Measurements from ENCODE around the gene KLF12.

The KLF12 gene

DNA sequence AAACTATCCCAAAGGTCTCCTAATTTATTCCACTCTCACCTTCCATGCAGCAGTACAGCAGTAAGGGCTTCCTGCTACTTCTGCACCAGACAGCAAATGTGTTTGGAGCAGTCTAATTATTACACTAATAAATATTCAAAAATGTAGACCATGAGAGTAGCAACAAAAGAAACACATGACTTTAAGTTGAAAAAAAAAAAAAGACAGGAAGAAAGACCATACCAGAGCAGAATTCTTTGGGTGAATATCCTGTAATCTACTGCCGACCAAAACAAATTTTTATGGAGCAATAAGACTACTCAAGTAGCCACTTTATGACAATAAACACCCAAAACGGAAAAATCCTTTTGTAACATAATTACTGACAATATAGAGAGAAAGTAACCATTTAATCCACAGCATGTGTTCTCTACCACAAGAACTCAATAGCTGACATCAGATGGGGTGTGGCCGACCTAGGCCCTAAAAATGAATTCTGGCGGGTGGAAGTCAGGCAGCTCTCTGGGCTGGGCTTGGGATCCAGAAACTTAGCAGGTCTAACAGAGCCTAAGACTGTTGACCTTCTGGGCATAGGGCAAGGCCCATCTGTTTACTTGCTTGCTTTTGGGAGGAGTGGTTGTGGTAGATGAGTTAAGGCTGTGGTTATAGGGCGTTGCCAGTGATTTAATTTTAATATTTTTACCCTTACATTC, 4.6 kb downstream of the KLF12 start:
- TF ChIP-seq, protein P1, sequence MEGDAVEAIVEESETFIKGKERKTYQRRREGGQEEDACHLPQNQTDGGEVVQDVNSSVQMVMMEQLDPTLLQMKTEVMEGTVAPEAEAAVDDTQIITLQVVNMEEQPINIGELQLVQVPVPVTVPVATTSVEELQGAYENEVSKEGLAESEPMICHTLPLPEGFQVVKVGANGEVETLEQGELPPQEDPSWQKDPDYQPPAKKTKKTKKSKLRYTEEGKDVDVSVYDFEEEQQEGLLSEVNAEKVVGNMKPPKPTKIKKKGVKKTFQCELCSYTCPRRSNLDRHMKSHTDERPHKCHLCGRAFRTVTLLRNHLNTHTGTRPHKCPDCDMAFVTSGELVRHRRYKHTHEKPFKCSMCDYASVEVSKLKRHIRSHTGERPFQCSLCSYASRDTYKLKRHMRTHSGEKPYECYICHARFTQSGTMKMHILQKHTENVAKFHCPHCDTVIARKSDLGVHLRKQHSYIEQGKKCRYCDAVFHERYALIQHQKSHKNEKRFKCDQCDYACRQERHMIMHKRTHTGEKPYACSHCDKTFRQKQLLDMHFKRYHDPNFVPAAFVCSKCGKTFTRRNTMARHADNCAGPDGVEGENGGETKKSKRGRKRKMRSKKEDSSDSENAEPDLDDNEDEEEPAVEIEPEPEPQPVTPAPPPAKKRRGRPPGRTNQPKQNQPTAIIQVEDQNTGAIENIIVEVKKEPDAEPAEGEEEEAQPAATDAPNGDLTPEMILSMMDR (conservative IDR thresholded peaks at IDR 0.05), result no peak
- no peak overlapping the region for H3K27ac ChIP-seq

DNA sequence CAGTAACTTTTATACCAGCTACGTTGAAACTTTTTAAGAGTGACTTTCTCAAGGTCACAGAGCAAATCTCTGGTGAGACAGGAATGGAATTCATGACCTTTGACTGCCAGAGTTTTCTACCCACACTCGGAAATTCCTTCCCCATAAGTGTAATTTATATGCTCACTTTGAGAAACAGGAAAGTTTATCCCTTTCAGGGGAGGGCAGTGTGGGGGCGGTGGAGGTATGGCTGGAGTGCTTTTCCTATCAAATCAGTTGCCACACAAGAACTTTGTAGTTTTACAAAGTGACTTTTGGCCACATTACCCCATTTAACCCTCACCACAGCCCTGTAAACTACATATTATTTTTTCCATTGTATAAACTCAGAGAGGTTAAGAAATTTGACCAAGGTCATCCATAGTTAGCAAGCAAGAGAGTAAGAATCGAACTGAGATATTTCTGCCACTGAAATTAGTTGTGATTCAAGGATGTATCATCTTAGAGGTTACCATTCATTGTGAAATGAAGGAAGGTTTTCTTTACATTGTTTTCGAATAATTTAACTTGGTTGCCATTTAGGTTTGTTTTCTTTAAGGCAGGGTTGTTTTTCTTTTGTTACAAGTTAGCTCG, 5.9 kb downstream of the KLF12 start:
- TF ChIP-seq, protein P1 (conservative IDR thresholded peaks at IDR 0.05), result no peak
- H3K27ac ChIP-seq, result no peak overlapping the region

DNA sequence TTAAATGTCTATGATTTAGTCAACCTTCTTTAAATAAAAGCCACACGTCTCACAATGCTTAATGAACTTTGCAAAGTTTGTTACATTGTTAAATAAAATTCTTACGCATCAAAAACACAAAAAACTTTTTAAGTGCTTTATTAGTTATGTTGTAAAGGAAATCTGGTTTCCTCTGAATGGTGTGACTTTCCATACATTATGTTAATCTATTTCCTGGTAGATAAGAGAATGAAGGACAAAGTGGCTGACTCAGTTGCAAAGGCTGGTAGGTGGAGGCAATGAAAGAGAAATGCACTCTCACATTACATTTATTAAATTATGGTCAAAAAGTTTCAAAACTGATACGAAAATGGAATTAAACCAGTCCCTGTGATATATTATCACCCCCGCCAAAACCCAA, 15.9 kb downstream of the KLF12 start:
- TF ChIP-seq, protein P1 (conservative IDR thresholded peaks at IDR 0.05), result no peak
- no peak overlapping the region for H3K27ac ChIP-seq

DNA sequence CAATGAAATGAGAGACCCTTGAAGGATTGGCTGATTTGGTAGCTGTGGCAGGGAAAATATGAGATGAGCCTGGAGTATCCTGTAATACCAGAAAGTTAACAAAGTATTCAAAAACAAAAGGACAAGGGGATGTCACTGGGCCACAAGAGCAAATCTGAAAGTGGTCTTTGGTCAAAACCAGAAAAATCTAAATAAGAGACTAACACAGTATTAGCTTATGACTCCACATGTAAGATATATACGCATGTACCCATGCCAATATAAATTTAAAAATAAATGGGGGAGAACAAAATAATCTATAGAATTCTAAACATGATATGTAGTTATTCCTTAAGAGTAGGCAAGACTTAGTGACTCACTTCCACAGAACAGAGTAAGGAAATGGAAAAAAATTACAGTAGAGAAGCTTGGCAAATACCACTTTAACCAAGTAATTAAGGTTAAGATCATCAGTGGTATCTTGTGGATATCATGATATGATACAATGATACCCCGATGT, 16.9 kb downstream of the KLF12 start:
- H3K27ac ChIP-seq, result no peak overlapping the region
- TF ChIP-seq, protein P1 (conservative IDR thresholded peaks at IDR 0.05), result no peak

DNA sequence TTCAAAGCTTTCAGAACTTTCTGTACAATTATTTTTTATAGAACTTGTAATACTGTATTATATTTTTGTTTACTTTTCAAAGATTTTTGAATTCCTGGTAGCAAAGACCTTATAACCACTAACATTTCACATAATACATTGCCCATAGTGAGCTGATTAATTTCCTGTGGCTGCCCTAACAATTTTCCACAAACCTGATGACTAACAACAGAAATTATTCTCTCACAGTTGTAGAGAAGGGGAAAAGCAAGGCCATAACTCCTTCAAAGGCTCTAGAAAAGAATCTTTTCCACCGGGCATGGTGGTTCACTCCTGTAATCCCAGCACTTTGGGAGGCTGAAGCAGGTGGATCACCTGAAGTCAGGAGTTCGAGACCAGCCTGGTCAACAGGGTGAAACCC, 19.1 kb downstream of the KLF12 start:
- no peak overlapping the region for H3K27ac ChIP-seq
- TF ChIP-seq, protein P1 (conservative IDR thresholded peaks at IDR 0.05), result no peak

DNA sequence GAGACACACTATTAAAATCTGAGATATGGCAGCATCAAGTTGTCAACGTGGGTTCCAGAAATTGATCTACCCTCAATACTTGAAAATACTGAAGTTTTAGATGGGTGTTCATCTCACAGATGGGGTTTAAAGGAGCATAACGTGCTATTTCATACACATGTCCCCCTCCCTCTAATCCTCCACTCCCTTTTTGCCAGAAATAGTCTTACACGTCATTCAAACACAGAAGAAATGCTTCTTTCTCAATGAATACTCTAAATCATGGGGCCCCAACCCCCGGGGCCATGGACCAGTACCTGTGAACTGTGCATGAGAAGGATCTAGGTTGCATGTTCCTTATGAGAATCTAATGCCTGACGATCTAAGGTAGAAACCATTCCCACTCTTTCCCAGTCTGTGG, 19.6 kb downstream of the KLF12 start:
- TF ChIP-seq, protein P1 (conservative IDR thresholded peaks at IDR 0.05), result no peak
- no peak overlapping the region for H3K27ac ChIP-seq

DNA sequence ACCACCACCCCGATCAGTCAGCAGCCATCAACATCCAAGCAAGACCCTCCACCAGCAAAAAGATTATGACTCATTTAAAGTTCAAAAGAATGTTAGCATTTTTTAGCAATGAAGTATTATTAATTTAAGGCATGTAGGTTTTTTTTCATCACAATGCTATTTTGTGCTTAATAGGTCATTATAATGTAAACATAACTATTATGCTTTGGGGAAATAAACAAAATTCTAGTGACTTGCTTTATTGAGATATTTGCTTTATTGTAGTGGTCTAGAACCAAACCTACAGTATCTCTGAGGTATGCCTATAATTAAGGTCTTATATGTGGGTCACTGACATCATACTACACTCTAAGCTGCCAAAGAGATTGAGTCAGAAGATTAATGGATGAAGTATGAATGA, 20.0 kb downstream of the KLF12 start:
- TF ChIP-seq, protein P1 (conservative IDR thresholded peaks at IDR 0.05), result no peak
- H3K27ac ChIP-seq, result no peak overlapping the region

All from VCaP (cell line).